ENCODE data around the gene PYGM. TPM values are rescaled to one million over a fixed set of nuclear protein-coding genes. Genes with fewer than 3 reads are reported as not detected.

Gene PYGM
- total RNA-seq, 1 donor from 2014 or later, result 4.8 TPM

DNA sequence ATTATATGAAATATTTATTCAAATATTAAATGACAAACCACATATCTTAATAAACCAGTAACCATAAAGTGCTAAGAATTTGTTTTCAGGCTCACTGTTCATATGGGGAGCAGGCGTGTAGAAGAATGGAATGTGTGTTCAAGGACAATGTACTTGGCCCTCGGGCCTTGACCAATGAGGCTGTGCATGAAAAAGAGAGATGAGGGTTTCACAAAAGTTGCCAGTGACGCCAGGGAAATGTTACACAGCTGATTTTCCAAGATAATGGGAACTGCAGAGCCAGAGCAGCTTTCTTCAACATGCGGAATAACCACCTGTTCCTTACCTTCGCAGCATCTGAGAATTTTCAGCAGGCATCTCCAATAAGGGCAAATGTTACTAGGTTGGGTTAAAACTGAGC lies 14.4 kb upstream of the PYGM start:
- peaks cover 83% of the 10 kb centered on the region for H3K4me1 Mint-ChIP-seq
- H3K9me3 Mint-ChIP-seq, result no peaks in the 10 kb centered on the region
- peak overlapping the region; percentile 59 for H3K27ac Mint-ChIP-seq
- peaks cover 86% of the 10 kb centered on the region for H3K36me3 Mint-ChIP-seq (ENCODE audit: low read depth)
- ATAC-seq (ENCODE audit: low read depth) (no peak), DNase-seq (no peak)
- TF ChIP-seq, protein P1, sequence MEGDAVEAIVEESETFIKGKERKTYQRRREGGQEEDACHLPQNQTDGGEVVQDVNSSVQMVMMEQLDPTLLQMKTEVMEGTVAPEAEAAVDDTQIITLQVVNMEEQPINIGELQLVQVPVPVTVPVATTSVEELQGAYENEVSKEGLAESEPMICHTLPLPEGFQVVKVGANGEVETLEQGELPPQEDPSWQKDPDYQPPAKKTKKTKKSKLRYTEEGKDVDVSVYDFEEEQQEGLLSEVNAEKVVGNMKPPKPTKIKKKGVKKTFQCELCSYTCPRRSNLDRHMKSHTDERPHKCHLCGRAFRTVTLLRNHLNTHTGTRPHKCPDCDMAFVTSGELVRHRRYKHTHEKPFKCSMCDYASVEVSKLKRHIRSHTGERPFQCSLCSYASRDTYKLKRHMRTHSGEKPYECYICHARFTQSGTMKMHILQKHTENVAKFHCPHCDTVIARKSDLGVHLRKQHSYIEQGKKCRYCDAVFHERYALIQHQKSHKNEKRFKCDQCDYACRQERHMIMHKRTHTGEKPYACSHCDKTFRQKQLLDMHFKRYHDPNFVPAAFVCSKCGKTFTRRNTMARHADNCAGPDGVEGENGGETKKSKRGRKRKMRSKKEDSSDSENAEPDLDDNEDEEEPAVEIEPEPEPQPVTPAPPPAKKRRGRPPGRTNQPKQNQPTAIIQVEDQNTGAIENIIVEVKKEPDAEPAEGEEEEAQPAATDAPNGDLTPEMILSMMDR (IDR thresholded peaks at IDR 0.05), result no peak
- intact Hi-C loops (cut with micrococcal nuclease), result loop anchor here (10.0 kb wide), 1 partner anchor 529 kb away; the partner anchor contains the start of genes FKBP2 and PPP1R14B
- no peaks in the 10 kb centered on the region for H3K27me3 Mint-ChIP-seq
- H3K4me3 Mint-ChIP-seq, result no peak overlapping the region
- ChIA-PET CTCF (interaction anchor here (0.7 to 1.4 kb wide), 4 partner anchors 9 to 86 kb away, joined by 3 read pairs; no protein-coding TSS in a partner anchor), POLR2A (interaction anchor here (0.5 to 6.5 kb wide), 4 partner anchors 11 to 558 kb away, joined by 3 to 197 read pairs (median 40); partner anchors contain the start of genes CCDC88B and RASGRP2)

DNA sequence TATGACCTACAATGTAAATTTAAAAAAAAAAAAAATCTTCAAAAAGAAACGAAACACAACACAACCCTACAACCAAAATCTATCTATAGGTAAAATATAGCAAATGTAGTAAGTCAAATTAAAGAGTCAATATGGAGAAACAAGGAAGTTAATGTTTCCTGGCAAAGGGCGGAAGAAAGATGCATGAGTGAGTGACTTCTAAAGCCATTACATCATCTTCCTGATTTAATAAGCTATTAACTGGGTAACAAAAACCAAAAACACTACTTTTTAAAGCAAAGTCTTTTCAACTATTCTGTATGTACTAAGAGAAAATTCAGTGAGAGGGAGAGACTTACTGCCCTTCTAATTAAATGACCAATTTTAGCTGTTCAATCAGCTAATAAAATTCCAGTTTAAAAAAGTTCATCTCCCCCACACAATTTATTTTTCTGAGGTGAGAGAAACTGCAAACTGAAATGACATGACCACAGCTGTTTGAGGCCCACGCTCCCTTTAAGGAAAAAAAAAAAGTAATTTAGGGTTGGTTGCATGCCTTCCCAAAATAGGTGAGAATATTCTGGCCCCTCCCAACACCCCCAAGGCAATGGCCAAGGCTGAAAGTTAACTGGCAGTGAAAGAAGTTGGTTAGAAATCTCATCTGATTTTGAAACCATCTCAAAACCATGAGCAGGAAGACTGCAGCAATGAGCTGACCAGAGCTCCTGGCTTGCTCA lies 12.7 kb upstream of the PYGM start:
- intact Hi-C loops (cut with micrococcal nuclease), result loop anchor here (1.0 to 10.0 kb wide), 3 partner anchors 8 to 528 kb away; partner anchors contain the start of genes FKBP2 and PPP1R14B
- TF ChIP-seq, protein P1 (IDR thresholded peaks at IDR 0.05), result no peak
- POLR2A ChIA-PET, result interaction anchor here (0.6 to 4.1 kb wide), 31 partner anchors 9 to 1931 kb away, joined by 3 to 130 read pairs (median 4); partner anchors contain the start of genes EHBP1L1, FAU, MAP4K2 and MEN1
- no peaks in the 10 kb centered on the region for H3K9me3 Mint-ChIP-seq
- H3K4me3 Mint-ChIP-seq, result peak overlapping the region; percentile 80
- CTCF ChIA-PET, result interaction anchor here (0.7 to 2.1 kb wide), 9 partner anchors 15 to 486 kb away, joined by 3 to 8 read pairs (median 4); partner anchors contain the start of genes CDC42BPG, EHD1 and RASGRP2
- no peaks in the 10 kb centered on the region for H3K27me3 Mint-ChIP-seq
- H3K27ac Mint-ChIP-seq, result peak overlapping the region; percentile 92
- H3K36me3 Mint-ChIP-seq (ENCODE audit: low read depth), result peaks cover 98% of the 10 kb centered on the region
- DNase-seq (no peak), ATAC-seq (ENCODE audit: low read depth) (peak; percentile 48)
- H3K4me1 Mint-ChIP-seq, result peaks cover 96% of the 10 kb centered on the region

DNA sequence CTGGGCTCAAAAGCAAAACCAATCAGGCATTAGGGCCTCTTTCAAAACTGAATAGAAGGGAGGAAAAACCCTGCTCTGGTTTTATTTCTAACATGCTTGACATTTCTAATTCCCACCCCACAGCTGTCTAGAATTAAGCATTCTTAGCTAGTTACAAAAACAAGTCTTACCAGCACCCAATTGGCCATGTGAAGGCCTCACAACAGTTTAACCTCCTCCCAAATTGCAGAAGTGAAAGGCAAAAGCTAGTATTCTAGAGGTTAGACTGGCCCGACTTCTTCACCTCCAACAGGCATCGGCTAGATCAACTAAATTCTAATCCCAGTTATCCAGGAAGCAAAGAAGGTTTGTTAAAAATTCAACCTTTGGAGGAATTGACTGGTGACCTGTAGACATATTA lies 12.1 kb upstream of the PYGM start:
- ChIA-PET POLR2A (interaction anchor here (0.6 to 4.1 kb wide), 27 partner anchors 9 to 1931 kb away, joined by 3 to 130 read pairs (median 4); partner anchors contain the start of genes CATSPERZ, EHBP1L1, FAU and MAP4K2), CTCF (interaction anchor here (1.0 to 2.1 kb wide), 9 partner anchors 9 to 323 kb away, joined by 3 to 8 read pairs (median 4); partner anchors contain the start of genes CDC42BPG, EHD1 and RASGRP2)
- Mint-ChIP-seq H3K27ac (peak overlapping the region; percentile 92), H3K4me3 (peak overlapping the region; percentile 80), H3K9me3 (no peaks in the 10 kb centered on the region), H3K36me3 (ENCODE audit: low read depth) (peaks cover 98% of the 10 kb centered on the region), H3K4me1 (peaks cover 96% of the 10 kb centered on the region), H3K27me3 (no peaks in the 10 kb centered on the region)
- intact Hi-C loops (cut with micrococcal nuclease), result loop anchor here (1.0 to 10.0 kb wide), 3 partner anchors 8 to 527 kb away; partner anchors contain the start of genes FKBP2 and PPP1R14B
- DNase-seq, result no peak
- TF ChIP-seq, protein P1 (IDR thresholded peaks at IDR 0.05), result no peak
- ATAC-seq (ENCODE audit: low read depth), result peak; percentile 87

DNA sequence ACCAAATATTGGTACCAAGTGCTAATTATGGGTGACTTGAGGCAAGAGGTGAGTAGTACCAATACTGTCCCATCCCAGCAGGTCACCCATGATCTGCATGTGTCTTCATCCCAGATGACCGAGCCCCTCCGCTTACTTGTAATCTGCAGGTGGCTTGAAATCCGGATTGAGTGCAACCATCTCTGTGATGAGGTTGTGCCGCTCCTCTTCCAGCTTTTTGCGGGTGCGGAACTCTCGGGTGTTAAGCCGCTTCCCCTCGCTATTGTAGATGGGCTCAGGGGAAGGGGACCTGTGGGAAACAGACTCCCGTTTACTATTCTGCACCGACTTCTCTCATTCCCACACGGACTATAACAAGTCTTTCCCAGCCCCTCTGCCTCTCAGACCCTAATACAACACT lies 10.3 kb upstream of the PYGM start:
- DNase-seq (no peak), ATAC-seq (ENCODE audit: low read depth) (no peak)
- CTCF ChIA-PET, result interaction anchor here (1.4 to 4.5 kb wide), 4 partner anchors 7 to 321 kb away, joined by 3 to 24 read pairs (median 4); partner anchors contain the start of gene RASGRP2
- TF ChIP-seq, protein P1 (IDR thresholded peaks at IDR 0.05), result no peak
- H3K4me1 Mint-ChIP-seq, result peaks cover 90% of the 10 kb centered on the region
- POLR2A ChIA-PET, result interaction anchor here (1.6 to 4.1 kb wide), 4 partner anchors 7 to 25 kb away, joined by 4 to 130 read pairs (median 30); partner anchors contain the start of genes PYGM and RASGRP2
- intact Hi-C loops (cut with micrococcal nuclease), result loop anchor here (10.0 kb wide), 1 partner anchor 525 kb away; the partner anchor contains the start of genes FKBP2 and PPP1R14B
- peak overlapping the region; percentile 28 for H3K4me3 Mint-ChIP-seq
- peaks cover 93% of the 10 kb centered on the region for H3K36me3 Mint-ChIP-seq (ENCODE audit: low read depth)
- H3K27me3 Mint-ChIP-seq, result no peaks in the 10 kb centered on the region
- peak overlapping the region; percentile 92 for H3K27ac Mint-ChIP-seq
- no peaks in the 10 kb centered on the region for H3K9me3 Mint-ChIP-seq

All from activated B cell treated with CpG ODN at 0.5 μM for 24 hours (primary cell).